Sigmoid colon (tissue), 7 donors: Measurements from ENCODE around the gene TLNRD1. TPM values are rescaled to one million over a fixed set of nuclear protein-coding genes. Genes with fewer than 3 reads are reported as not detected.

Source experiments
- DNase-seq: peaks from one replicate; pipeline ENCODE4 v3.0.0-alpha.2; 2019
- H3K27ac ChIP-seq, 4 donors: fragments of 200-600 bp; sonication (generic); one replicate each; pipeline ENCODE4 v1.5.1; 2016 to 2019; ENCODE audit warnings: mild to moderate bottlenecking in 1 of 4
- H3K27me3 ChIP-seq, 3 donors: fragments of 200-600 bp; sonication (generic); one replicate each; pipeline ENCODE4 v1.5.1; 2019; ENCODE audit warnings: mild to moderate bottlenecking in 1 of 3
- H3K36me3 ChIP-seq, 4 donors: fragments of 200-600 bp; sonication (generic); one replicate each; pipeline ENCODE4 v1.5.1; 2016 to 2019
- H3K4me1 ChIP-seq, 4 donors: fragments of 200-600 bp; sonication (generic); one replicate each; pipeline ENCODE4 v1.5.1; 2017 to 2019
- H3K4me3 ChIP-seq, 4 donors: fragments of 200-600 bp; sonication (generic); one replicate each; pipeline ENCODE4 v1.5.1; 2017 to 2019; ENCODE audit warnings: mild to moderate bottlenecking in 2 of 4, moderate library complexity in 1 of 4
- H3K9me3 ChIP-seq, 4 donors: fragments of 200-600 bp in 3 of 4; sonication (generic) in 3 of 4; one replicate each; pipeline versions ENCODE4 v1.5.1 to v1.6.1; 2013 to 2019
- CTCF ChIP-seq, 4 experiments: fragments of 450-650 bp in 3 of 4; fragments of 200-600 bp in 1 of 4; IDR thresholded peaks; one replicate each; pipeline ENCODE4 v1.5.1; 2016 to 2019; ENCODE audit warnings: antibody characterized with exemption in 4 of 4, mild to moderate bottlenecking in 3 of 4, moderate library complexity in 2 of 4
- EP300 ChIP-seq, 4 donors: sonication (generic); formaldehyde crosslinking; IDR thresholded peaks; one replicate each; pipeline ENCODE4 v1.6.1; 2017; ENCODE audit warnings: antibody characterized with exemption in 4 of 4
- POLR2A ChIP-seq, 2 donors: fragments of 450-650 bp; IDR thresholded peaks; one replicate each; pipeline ENCODE4 v1.6.1; 2016; ENCODE audit warnings: antibody characterized with exemption in 2 of 2, mild to moderate bottlenecking in 2 of 2, moderate library complexity in 2 of 2
- POLR2AphosphoS5 ChIP-seq, 4 donors: sonication (generic); formaldehyde crosslinking; IDR thresholded peaks; one replicate each; pipeline ENCODE4 v1.6.1; 2017; ENCODE audit warnings: antibody characterized with exemption in 4 of 4
- WGBS, 2 donors: extraction: QIAGEN DNeasy Blood & Tissue Kit; methylation state at CpG; one replicate each; pipeline ENCODE4 v1.1.7; 2013; 5-methylcytosine and 5-hydroxymethylcytosine counted together
- intact Hi-C: fragments of 100-400 bp; cut with DNase I; formaldehyde crosslinking; loops from one replicate; pipeline ENCODE4 v1.15.1; 2023
- polyA plus RNA-seq, 3 donors: library from polyadenylated mRNA; stranded (reverse); fragments of 200-250 nt; gene quantifications; one replicate each; pipeline ENCODE4 v1.2.3, GENCODE V29; 2013
- total RNA-seq, 4 donors: library from RNA; depleted of rRNA; stranded (reverse); fragments of >200 nt; gene quantifications; one replicate each; pipeline ENCODE4 v1.1.0, GENCODE V29; 2016
- donor health status: healthy with polysubstance abuse.
- donor health status: Bipolar disorder and iron deficiency.
- donor health status: healthy.

The TLNRD1 gene
- total and polyA plus RNA-seq, 7 donors = 6.6 to 18.3 (median 12.5) TPM

- no peak for TF ChIP-seq POLR2A (IDR thresholded peaks at IDR 0.05)
- Histone ChIP-seq H3K4me3 (peak overlapping the region; percentile 69 to 92 (median 87)), H3K9me3 (no peaks in the 10 kb centered on the region), H3K4me1 (peaks cover 0 to 46% (median 34%) of the 10 kb centered on the region in 4 donors), H3K36me3 (no peaks in the 10 kb centered on the region), H3K27me3 (no peaks in the 10 kb centered on the region), H3K27ac (no peak overlapping the region)
- 72 to 77% methylated on average over 8 of the region's 8 CpGs for WGBS, 2 donors
- intact Hi-C loops = no loop called here
- no peak for DNase-seq
Observed at GRCh38 chr15:80988148-80988796, 12.5 kb upstream of the TLNRD1 start.

GRCh38 chr15:80989081-80989517 is 11.6 kb upstream of the TLNRD1 start:
- TF ChIP-seq POLR2AphosphoS5 (IDR thresholded peaks at IDR 0.05) (no peak), POLR2A (IDR thresholded peaks at IDR 0.05) (no peak), CTCF (IDR thresholded peaks at IDR 0.05) (no peak), EP300 (IDR thresholded peaks at IDR 0.05) (no peak)
- Histone ChIP-seq H3K4me1 (peaks cover 0 to 46% (median 34%) of the 10 kb centered on the region in 4 donors), H3K9me3 (no peaks in the 10 kb centered on the region), H3K36me3 (no peaks in the 10 kb centered on the region), H3K27ac (peak overlapping the region; percentile 89 to 94 (median 92)), H3K4me3 (peak overlapping the region; percentile 69 to 92 (median 87)), H3K27me3 (no peaks in the 10 kb centered on the region)
- WGBS, 2 donors = 0 to 1% methylated on average over 7 of the region's 7 CpGs
- intact Hi-C loops = loop anchor here (1.0 kb wide), 1 partner anchor 12 kb away; no protein-coding TSS in a partner anchor
- DNase-seq = no peak

- TF ChIP-seq EP300 (IDR thresholded peaks at IDR 0.05) (no peak), CTCF (IDR thresholded peaks at IDR 0.05) (no peak), POLR2AphosphoS5 (IDR thresholded peaks at IDR 0.05) (peak; percentile 84 to 96 (median 94)), POLR2A (IDR thresholded peaks at IDR 0.05) (peak; percentile 72 to 73)
- Histone ChIP-seq H3K9me3 (no peaks in the 10 kb centered on the region), H3K4me1 (peaks cover 0 to 46% (median 34%) of the 10 kb centered on the region in 4 donors), H3K36me3 (no peaks in the 10 kb centered on the region), H3K27me3 (no peaks in the 10 kb centered on the region), H3K27ac (peak within 1 kb of the TSS; percentile 89 to 94 (median 92)), H3K4me3 (peak within 1 kb of the TSS; percentile 69 to 92 (median 87))
- intact Hi-C loops = loop anchor here (1.0 to 10.0 kb wide), 2 partner anchors 12 to 1055 kb away; partner anchors contain the start of gene MEX3B
- 1% methylated on average over 63 of the region's 63 CpGs for WGBS, 2 donors
- peak; percentile 99 for DNase-seq
Observed at GRCh38 chr15:80989518-80990478, 10.9 kb upstream of the TLNRD1 start, which contains the start of gene MESD. MESD (minus strand) TSS chr15:80989819; CDS start chr15:80989791, 28 bp downstream.

GRCh38 chr15:80990955-80991354 is 9.8 kb upstream of the TLNRD1 start:
- H3K36me3 ChIP-seq = no peaks in the 10 kb centered on the region
- no peaks in the 10 kb centered on the region for H3K27me3 ChIP-seq
- no peaks in the 10 kb centered on the region for H3K9me3 ChIP-seq
- intact Hi-C loops = loop anchor here (10.0 kb wide), 1 partner anchor 1054 kb away; the partner anchor contains the start of gene MEX3B
- H3K4me3 ChIP-seq = no peak overlapping the region
- no peak for DNase-seq
- 46 to 71% methylated on average over 1 of the region's 1 CpG for WGBS, 2 donors
- TF ChIP-seq POLR2A (IDR thresholded peaks at IDR 0.05) = no peak
- no peak for TF ChIP-seq EP300 (IDR thresholded peaks at IDR 0.05)
- TF ChIP-seq POLR2AphosphoS5 (IDR thresholded peaks at IDR 0.05) = no peak
- no peak for TF ChIP-seq CTCF (IDR thresholded peaks at IDR 0.05)
- peak overlapping the region; percentile 89 to 94 (median 92) for H3K27ac ChIP-seq
- H3K4me1 ChIP-seq = peaks cover 0 to 42% (median 33%) of the 10 kb centered on the region in 4 donors
